ENCODE data around the gene RASD2. TPM values are rescaled to one million over a fixed set of nuclear protein-coding genes. Genes with fewer than 3 reads are reported as not detected.

The RASD2 gene
- total RNA-seq, 5 donors from 2014 or later (not counting 1 experiment from before 2014, with no cell fraction given) = 0.19 to 1.7 (median 1.0) TPM; not detected in 2

DNA sequence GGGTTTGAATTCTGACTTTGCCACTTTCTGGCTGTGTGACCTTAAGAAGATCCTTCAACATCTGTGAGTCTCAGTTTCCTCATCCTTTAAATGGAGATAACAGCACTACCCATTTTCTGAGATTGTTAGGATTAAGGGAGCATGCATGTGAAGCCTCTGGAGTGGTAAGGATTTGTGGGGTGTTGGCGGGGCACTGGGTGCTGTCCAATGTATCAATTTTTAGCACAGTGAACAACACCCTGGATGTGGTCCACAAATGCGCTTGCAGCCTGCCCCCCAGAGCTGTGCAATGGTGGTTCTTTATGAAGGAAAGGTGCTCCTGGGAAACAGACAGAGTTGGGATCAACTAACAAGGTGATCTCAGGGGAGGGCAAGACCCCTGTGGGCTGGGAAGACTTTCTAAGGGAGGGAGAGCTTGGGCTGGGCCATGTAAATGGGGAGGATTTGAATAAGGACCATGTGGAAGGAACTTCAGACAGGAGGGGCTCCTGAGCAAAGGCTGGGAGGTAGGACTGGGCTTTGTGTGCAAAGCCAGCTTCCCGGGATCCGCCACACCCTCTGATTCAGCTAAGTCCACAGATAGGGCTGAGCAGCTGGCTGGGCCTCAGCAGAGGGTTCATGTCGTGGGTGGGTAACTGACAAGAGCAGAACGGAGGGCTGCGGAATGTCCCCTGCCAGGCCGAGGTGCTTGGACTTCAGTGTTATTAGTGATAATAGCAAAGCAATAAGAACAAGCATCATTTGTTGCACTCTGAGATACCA is 22.7 kb upstream of the RASD2 start:
- H3K4me3 ChIP-seq (ENCODE audit: control insufficient read depth in 1 of 2, extremely low read depth in 1 of 2, low read length in 1 of 2) = no peak overlapping the region
- Mint-ChIP-seq H3K4me3 (no peak overlapping the region), H3K27me3 (peaks cover 29 to 41% of the 10 kb centered on the region in 2 donors), H3K27ac (no peak overlapping the region), H3K9me3 (no peaks in the 10 kb centered on the region), H3K36me3 (no peaks in the 10 kb centered on the region), H3K4me1 (no peaks in the 10 kb centered on the region)
- DNase-seq (no peak), ATAC-seq (replicated peaks in 1 of 4) (no peak)
- H3K27me3 ChIP-seq (replicated peaks in 1 of 2; ENCODE audit: control insufficient read depth in 2 of 2, extremely low read depth in 1 of 2, insufficient read depth in 2 of 2, low read length in 1 of 2) = peaks cover 0 to 39% of the 10 kb centered on the region in 2 experiments
- POLR2A ChIA-PET = no interaction called here
- H3K4me1 ChIP-seq (ENCODE audit: control insufficient read depth in 1 of 2, extremely low read depth in 1 of 2, insufficient read depth in 2 of 2, low read length in 2 of 2) = no peaks in the 10 kb centered on the region
- no peaks in the 10 kb centered on the region for H3K9me3 ChIP-seq
- no peak overlapping the region for H3K27ac ChIP-seq (ENCODE audit: low read length)
- 91% methylated on average over 8 of the region's 8 CpGs for WGBS (ENCODE audit: insufficient coverage)
- CTCF ChIA-PET = no interaction called here
- no peaks in the 10 kb centered on the region for H3K36me3 ChIP-seq (ENCODE audit: control insufficient read depth in 2 of 2, extremely low read depth in 1 of 2, insufficient read depth in 1 of 2, low read length in 1 of 2)

DNA sequence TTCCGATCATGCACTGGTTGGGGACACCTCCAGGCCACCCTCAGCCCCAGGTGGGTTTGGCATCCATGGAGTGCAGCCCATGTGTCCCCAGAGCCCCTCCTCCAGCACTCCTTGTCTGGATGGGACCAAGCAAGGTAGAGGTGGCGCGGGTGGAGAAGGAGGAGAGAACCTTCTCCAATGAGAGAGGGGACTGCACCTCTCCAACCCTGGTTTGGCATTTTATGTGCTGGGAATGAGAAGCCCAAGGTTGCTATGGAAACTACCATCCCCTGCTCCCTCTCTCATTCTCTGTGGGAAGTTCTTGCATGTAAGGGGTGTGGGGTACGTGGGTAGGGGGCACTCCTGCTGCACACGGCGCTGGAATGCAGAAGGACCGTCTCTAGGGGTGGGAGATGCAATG is 21.8 kb upstream of the RASD2 start:
- no peaks in the 10 kb centered on the region for H3K9me3 ChIP-seq
- no peak for ATAC-seq (replicated peaks in 1 of 4)
- POLR2A ChIA-PET = no interaction called here
- CTCF ChIA-PET = no interaction called here
- Mint-ChIP-seq H3K9me3 (no peaks in the 10 kb centered on the region), H3K4me3 (no peak overlapping the region), H3K36me3 (no peaks in the 10 kb centered on the region), H3K4me1 (no peaks in the 10 kb centered on the region), H3K27me3 (peaks cover 31 to 43% of the 10 kb centered on the region in 2 donors), H3K27ac (no peak overlapping the region)
- no peak for DNase-seq
- H3K27me3 ChIP-seq (replicated peaks in 1 of 2; ENCODE audit: control insufficient read depth in 2 of 2, extremely low read depth in 1 of 2, insufficient read depth in 2 of 2, low read length in 1 of 2) = peaks cover 0 to 46% of the 10 kb centered on the region in 2 experiments
- H3K36me3 ChIP-seq (ENCODE audit: control insufficient read depth in 2 of 2, extremely low read depth in 1 of 2, insufficient read depth in 1 of 2, low read length in 1 of 2) = no peaks in the 10 kb centered on the region
- H3K4me1 ChIP-seq (ENCODE audit: control insufficient read depth in 1 of 2, extremely low read depth in 1 of 2, insufficient read depth in 2 of 2, low read length in 2 of 2) = no peaks in the 10 kb centered on the region
- H3K4me3 ChIP-seq (ENCODE audit: control insufficient read depth in 1 of 2, extremely low read depth in 1 of 2, low read length in 1 of 2) = no peak overlapping the region
- WGBS (ENCODE audit: insufficient coverage) = 84% methylated on average over 3 of the region's 7 CpGs
- no peak overlapping the region for H3K27ac ChIP-seq (ENCODE audit: low read length)

DNA sequence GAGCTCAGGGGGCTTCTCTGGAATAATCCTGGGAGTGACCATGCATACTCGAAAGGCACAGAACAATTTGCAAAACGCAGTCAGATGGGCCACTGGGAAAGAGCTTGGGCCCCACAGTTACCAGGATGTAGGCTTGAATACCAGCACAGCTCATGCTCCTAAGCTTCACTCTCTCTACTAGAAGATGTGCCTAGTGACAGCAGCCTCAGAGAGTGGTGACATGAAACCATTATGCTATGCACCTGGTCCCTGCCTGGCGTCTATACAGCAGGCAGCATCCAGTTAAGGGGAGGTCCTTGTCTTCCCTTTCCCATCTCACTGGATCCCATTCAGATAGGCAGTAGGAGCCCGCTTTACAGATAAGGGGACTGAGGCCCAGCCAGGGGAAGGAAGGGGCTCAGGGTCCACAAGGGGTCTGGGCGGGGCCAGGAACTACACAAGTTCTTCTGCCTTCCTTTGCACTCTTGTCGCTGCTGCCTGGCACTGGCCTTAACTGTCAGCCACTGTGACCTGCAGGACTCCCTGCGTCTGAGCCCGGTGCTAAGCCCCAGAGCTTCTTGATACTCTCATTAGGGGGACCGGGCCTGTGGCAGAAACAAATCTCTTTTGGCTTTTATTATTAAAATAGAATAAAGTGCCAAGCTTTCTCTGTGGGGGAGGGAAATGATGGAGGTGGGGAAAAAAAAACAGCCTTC is 21.2 kb upstream of the RASD2 start:
- peaks cover 31 to 42% of the 10 kb centered on the region in 2 donors for H3K27me3 Mint-ChIP-seq
- H3K27ac ChIP-seq (ENCODE audit: low read length) = no peak overlapping the region
- ATAC-seq (replicated peaks in 1 of 4) = no peak
- no peak overlapping the region for H3K27ac Mint-ChIP-seq
- peaks cover 0 to 46% of the 10 kb centered on the region in 2 experiments for H3K27me3 ChIP-seq (replicated peaks in 1 of 2; ENCODE audit: control insufficient read depth in 2 of 2, extremely low read depth in 1 of 2, insufficient read depth in 2 of 2, low read length in 1 of 2)
- ChIA-PET CTCF (interaction anchor here in 1 of 2 donors (0.6 kb wide), 1 partner anchor 299 kb away, joined by 4 read pairs; no protein-coding TSS in a partner anchor), POLR2A (no interaction called here)
- H3K36me3 Mint-ChIP-seq = no peaks in the 10 kb centered on the region
- no peak overlapping the region for H3K4me3 Mint-ChIP-seq
- H3K4me1 ChIP-seq (ENCODE audit: control insufficient read depth in 1 of 2, extremely low read depth in 1 of 2, insufficient read depth in 2 of 2, low read length in 2 of 2) = no peaks in the 10 kb centered on the region
- H3K4me1 Mint-ChIP-seq = no peaks in the 10 kb centered on the region
- no peaks in the 10 kb centered on the region for H3K9me3 ChIP-seq
- H3K4me3 ChIP-seq (ENCODE audit: control insufficient read depth in 1 of 2, extremely low read depth in 1 of 2, low read length in 1 of 2) = no peak overlapping the region
- no peak for DNase-seq
- no peaks in the 10 kb centered on the region for H3K9me3 Mint-ChIP-seq
- no peaks in the 10 kb centered on the region for H3K36me3 ChIP-seq (ENCODE audit: control insufficient read depth in 2 of 2, extremely low read depth in 1 of 2, insufficient read depth in 1 of 2, low read length in 1 of 2)
- 69% methylated on average over 4 of the region's 9 CpGs for WGBS (ENCODE audit: insufficient coverage)

GRCh38 chr22:35521358-35522224 is 19.0 kb upstream of the RASD2 start:
- Histone ChIP-seq H3K36me3 (ENCODE audit: control insufficient read depth in 2 of 2, extremely low read depth in 1 of 2, insufficient read depth in 1 of 2, low read length in 1 of 2) (no peaks in the 10 kb centered on the region), H3K4me1 (ENCODE audit: control insufficient read depth in 1 of 2, extremely low read depth in 1 of 2, insufficient read depth in 2 of 2, low read length in 2 of 2) (no peaks in the 10 kb centered on the region), H3K4me3 (ENCODE audit: control insufficient read depth in 1 of 2, extremely low read depth in 1 of 2, low read length in 1 of 2) (no peak overlapping the region), H3K9me3 (no peaks in the 10 kb centered on the region), H3K27me3 (replicated peaks in 1 of 2; ENCODE audit: control insufficient read depth in 2 of 2, extremely low read depth in 1 of 2, insufficient read depth in 2 of 2, low read length in 1 of 2) (peaks cover 0 to 51% of the 10 kb centered on the region in 2 experiments), H3K27ac (ENCODE audit: low read length) (no peak overlapping the region)
- no peak overlapping the region for H3K27ac Mint-ChIP-seq
- no peaks in the 10 kb centered on the region for H3K9me3 Mint-ChIP-seq
- peaks cover 25 to 37% of the 10 kb centered on the region in 2 donors for H3K27me3 Mint-ChIP-seq
- DNase-seq = no peak
- POLR2A ChIA-PET = interaction anchor here in 1 of 2 donors (0.6 kb wide), 1 partner anchor 1990 kb away, joined by 8 read pairs; no protein-coding TSS in a partner anchor
- no peaks in the 10 kb centered on the region for H3K36me3 Mint-ChIP-seq
- no peak for ATAC-seq (replicated peaks in 1 of 4)
- WGBS (ENCODE audit: insufficient coverage) = 40% methylated on average over 10 of the region's 16 CpGs
- H3K4me3 Mint-ChIP-seq = no peak overlapping the region
- no peaks in the 10 kb centered on the region for H3K4me1 Mint-ChIP-seq
- CTCF ChIA-PET = no interaction called here

DNA sequence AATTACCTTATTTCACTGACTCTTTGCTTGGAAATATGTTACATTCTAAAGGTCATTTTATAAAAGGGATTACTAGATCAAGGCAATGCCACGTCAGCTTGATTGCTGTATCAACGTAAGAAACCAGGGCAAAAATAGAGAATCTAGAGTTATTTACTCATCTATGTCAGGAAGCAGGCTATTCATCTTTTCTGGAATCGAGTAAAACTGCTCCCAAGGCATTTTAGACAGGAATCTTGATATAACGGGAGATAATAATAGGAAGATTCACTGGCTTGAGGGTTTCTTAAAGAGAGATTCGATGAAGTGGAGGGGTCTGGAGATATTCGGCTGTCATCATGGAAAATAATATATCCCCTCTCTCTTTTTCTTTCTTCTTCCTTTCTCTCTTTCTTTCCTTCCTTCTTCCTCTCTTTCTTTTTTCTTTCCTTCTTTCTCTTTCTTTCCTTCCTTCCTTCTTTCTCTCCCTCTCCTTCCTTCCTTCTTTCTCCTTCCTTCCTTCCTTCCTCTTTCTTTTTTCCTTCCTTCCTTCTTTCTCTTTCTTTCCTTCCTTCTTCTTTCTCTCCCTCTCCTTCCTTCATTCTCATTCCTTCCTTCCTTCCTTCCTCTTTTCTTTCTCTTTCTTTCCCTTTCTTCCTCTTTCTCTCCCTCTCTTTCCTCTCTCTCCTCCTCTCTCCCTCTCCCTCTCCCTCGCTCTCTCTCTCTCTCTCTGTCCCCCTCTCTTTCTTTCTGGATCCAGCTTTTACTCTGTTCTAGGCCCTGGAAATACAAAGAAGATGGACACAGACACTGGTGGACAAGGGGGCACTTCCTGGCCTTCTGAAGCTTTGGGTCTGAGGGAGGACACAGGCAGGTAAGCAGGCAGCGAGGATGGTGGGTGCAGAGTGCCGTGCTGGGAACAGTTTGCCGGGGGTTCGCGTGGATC is 18.1 kb upstream of the RASD2 start:
- ATAC-seq (replicated peaks in 1 of 4) (no peak), DNase-seq (no peak)
- H3K4me1 Mint-ChIP-seq = no peaks in the 10 kb centered on the region
- H3K27ac Mint-ChIP-seq = no peak overlapping the region
- Histone ChIP-seq H3K4me1 (ENCODE audit: control insufficient read depth in 1 of 2, extremely low read depth in 1 of 2, insufficient read depth in 2 of 2, low read length in 2 of 2) (no peaks in the 10 kb centered on the region), H3K27ac (ENCODE audit: low read length) (no peak overlapping the region), H3K27me3 (replicated peaks in 1 of 2; ENCODE audit: control insufficient read depth in 2 of 2, extremely low read depth in 1 of 2, insufficient read depth in 2 of 2, low read length in 1 of 2) (peaks cover 0 to 47% of the 10 kb centered on the region in 2 experiments), H3K4me3 (ENCODE audit: control insufficient read depth in 1 of 2, extremely low read depth in 1 of 2, low read length in 1 of 2) (no peak overlapping the region), H3K9me3 (no peaks in the 10 kb centered on the region), H3K36me3 (ENCODE audit: control insufficient read depth in 2 of 2, extremely low read depth in 1 of 2, insufficient read depth in 1 of 2, low read length in 1 of 2) (no peaks in the 10 kb centered on the region)
- ChIA-PET POLR2A (no interaction called here), CTCF (no interaction called here)
- WGBS (ENCODE audit: insufficient coverage) = 81% methylated on average over 6 of the region's 12 CpGs
- no peaks in the 10 kb centered on the region for H3K36me3 Mint-ChIP-seq
- no peak overlapping the region for H3K4me3 Mint-ChIP-seq
- H3K27me3 Mint-ChIP-seq = peaks cover 22 to 33% of the 10 kb centered on the region in 2 donors
- H3K9me3 Mint-ChIP-seq = no peaks in the 10 kb centered on the region

Data from T-cell (primary cell).